SK-N-SH treated with all-trans-retinoic acid at 6 μM for 48 hours (cell line): ENCODE measurements around the gene COQ6.
"Not testable (repeated sequence)": the region's sequence is repeated elsewhere in the genome, so short reads cannot be mapped to it uniquely, and the experiment has no call there.

Experiments used
- ATAC-seq: fragments of 200-7000 bp; cut with Tn5 transposase; 3 replicates; pipeline ENCODE4 v1.9.1; 2020; ENCODE audit warnings: mild to moderate bottlenecking, moderate library complexity
- ARNTL ChIP-seq: fragments of 450-650 bp; formaldehyde crosslinking; IDR thresholded peaks from 2 replicates; pipeline ENCODE4 v1.5.0; 2020; ENCODE audit warnings: low read depth, mild to moderate bottlenecking, moderate library complexity, borderline replicate concordance
- CSDC2 ChIP-seq: fragments of 250-450 bp; sonication (Bioruptor Pico); IDR thresholded peaks from 2 replicates; pipeline ENCODE4 v1.5.0; 2020; ENCODE audit warnings: mild to moderate bottlenecking, moderate library complexity
- ESRRG ChIP-seq: fragments of 250-450 bp; sonication (Bioruptor Pico); IDR thresholded peaks from 2 replicates; pipeline ENCODE4 v1.6.1; 2021; ENCODE audit warnings: mild to moderate bottlenecking
- GLIS3 ChIP-seq: fragments of 250-450 bp; sonication (Bioruptor Pico); IDR thresholded peaks from 2 replicates; pipeline ENCODE4 v1.5.0; 2020; ENCODE audit warnings: mild to moderate bottlenecking, moderate library complexity
- ISL1 ChIP-seq: fragments of 250-450 bp; sonication (Bioruptor Pico); IDR thresholded peaks from 2 replicates; pipeline ENCODE4 v2.1.2; 2022; ENCODE audit warnings: mild to moderate bottlenecking, moderate library complexity
- OSR1 ChIP-seq: fragments of 250-450 bp; sonication (Bioruptor Pico); IDR thresholded peaks from 2 replicates; pipeline ENCODE4 v1.8.0; 2022; ENCODE audit warnings: moderate library complexity, mild to moderate bottlenecking, inconsistent platforms
- PPARA ChIP-seq: fragments of 250-450 bp; sonication (Bioruptor Pico); IDR thresholded peaks from 2 replicates; pipeline ENCODE4 v1.5.0; 2020; ENCODE audit warnings: mild to moderate bottlenecking, borderline replicate concordance
- RARB ChIP-seq: fragments of 250-450 bp; sonication (Bioruptor Pico); IDR thresholded peaks from 2 replicates; pipeline ENCODE4 v1.8.0; 2021; ENCODE audit warnings: mild to moderate bottlenecking, moderate library complexity
- SNAI2 ChIP-seq: fragments of 250-450 bp; sonication (Bioruptor Pico); IDR thresholded peaks from 2 replicates; pipeline ENCODE4 v1.5.0; 2020; ENCODE audit warnings: mild to moderate bottlenecking, moderate library complexity
- TCF4 ChIP-seq: fragments of 250-450 bp; sonication (Bioruptor Pico); IDR thresholded peaks from 2 replicates; pipeline ENCODE4 v1.8.0; 2021; ENCODE audit warnings: mild to moderate bottlenecking, moderate library complexity, borderline replicate concordance
- TOX ChIP-seq: fragments of 250-450 bp; sonication (Bioruptor Pico); IDR thresholded peaks from 2 replicates; pipeline ENCODE4 v1.8.0; 2021; ENCODE audit warnings: mild to moderate bottlenecking, moderate library complexity, borderline replicate concordance
- ZC3H10 ChIP-seq: fragments of 250-450 bp; sonication (Bioruptor Pico); IDR thresholded peaks from 2 replicates; pipeline ENCODE4 v1.5.1; 2021; ENCODE audit warnings: mild to moderate bottlenecking, moderate library complexity
- ZFP3 ChIP-seq: fragments of 250-450 bp; sonication (Bioruptor Pico); IDR thresholded peaks from 2 replicates; pipeline ENCODE4 v1.5.0; 2020; ENCODE audit warnings: mild to moderate bottlenecking, moderate library complexity
- ZNF565 ChIP-seq: fragments of 450-650 bp; formaldehyde crosslinking; conservative IDR thresholded peaks from 2 replicates; pipeline ENCODE4 v1.5.0; 2020; ENCODE audit warnings: low read depth, mild to moderate bottlenecking, moderate library complexity
- ZNF70 ChIP-seq: fragments of 450-650 bp; formaldehyde crosslinking; IDR thresholded peaks from 2 replicates; pipeline ENCODE4 v1.5.0; 2020; ENCODE audit warnings: mild to moderate bottlenecking, moderate library complexity
- TF ChIP-seq, protein P1 (sequence below): fragments of 250-450 bp; sonication (Bioruptor Pico); IDR thresholded peaks from 2 replicates; pipeline ENCODE4 v1.8.0; 2021; ENCODE audit warnings: low read depth, mild to moderate bottlenecking, moderate library complexity, borderline replicate concordance
- TF ChIP-seq, protein P2 (sequence below): fragments of 250-450 bp; sonication (Bioruptor Pico); IDR thresholded peaks from 2 replicates; pipeline ENCODE4 v1.5.0; 2020; ENCODE audit warnings: mild to moderate bottlenecking, moderate library complexity
- TF ChIP-seq, protein P3 (sequence below): fragments of 250-450 bp; sonication (Bioruptor Pico); IDR thresholded peaks from 2 replicates; pipeline ENCODE4 v1.5.1; 2021; ENCODE audit warnings: mild to moderate bottlenecking, moderate library complexity
- TF ChIP-seq, protein P4 (sequence below): fragments of 250-450 bp; sonication (Bioruptor Pico); IDR thresholded peaks from 2 replicates; pipeline ENCODE4 v1.5.1; 2020; ENCODE audit warnings: low read depth, mild to moderate bottlenecking, moderate library complexity

COQ6 gene

DNA sequence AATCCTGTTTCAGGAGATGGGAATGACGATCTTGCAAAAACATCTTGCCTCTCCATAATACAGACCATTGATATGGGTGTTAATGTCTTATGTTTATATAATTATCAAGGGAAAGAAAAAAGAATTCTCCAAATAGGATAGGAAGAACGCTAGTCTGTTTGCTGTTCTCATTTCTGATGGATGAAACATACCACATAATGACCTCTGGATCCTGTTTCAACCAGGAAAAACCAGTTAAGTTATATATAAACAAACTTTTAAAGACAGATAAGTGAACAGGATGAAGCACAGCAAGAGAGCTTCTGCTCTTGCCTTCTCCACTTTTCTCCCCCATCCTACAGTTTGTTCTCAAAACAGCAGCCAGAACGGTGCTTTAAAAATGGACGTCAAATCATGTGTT, 27.8 kb downstream of the COQ6 start (continued):
- TF ChIP-seq, protein P1, sequence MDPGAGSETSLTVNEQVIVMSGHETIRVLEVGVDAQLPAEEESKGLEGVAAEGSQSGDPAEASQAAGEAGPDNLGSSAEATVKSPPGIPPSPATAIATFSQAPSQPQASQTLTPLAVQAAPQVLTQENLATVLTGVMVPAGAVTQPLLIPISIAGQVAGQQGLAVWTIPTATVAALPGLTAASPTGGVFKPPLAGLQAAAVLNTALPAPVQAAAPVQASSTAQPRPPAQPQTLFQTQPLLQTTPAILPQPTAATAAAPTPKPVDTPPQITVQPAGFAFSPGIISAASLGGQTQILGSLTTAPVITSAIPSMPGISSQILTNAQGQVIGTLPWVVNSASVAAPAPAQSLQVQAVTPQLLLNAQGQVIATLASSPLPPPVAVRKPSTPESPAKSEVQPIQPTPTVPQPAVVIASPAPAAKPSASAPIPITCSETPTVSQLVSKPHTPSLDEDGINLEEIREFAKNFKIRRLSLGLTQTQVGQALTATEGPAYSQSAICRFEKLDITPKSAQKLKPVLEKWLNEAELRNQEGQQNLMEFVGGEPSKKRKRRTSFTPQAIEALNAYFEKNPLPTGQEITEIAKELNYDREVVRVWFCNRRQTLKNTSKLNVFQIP: no peak
- no peak for TF ChIP-seq GLIS3 (CRISPR knock-in tag)
- no peak for TF ChIP-seq OSR1 (CRISPR knock-in tag)
- TF ChIP-seq, protein P2, sequence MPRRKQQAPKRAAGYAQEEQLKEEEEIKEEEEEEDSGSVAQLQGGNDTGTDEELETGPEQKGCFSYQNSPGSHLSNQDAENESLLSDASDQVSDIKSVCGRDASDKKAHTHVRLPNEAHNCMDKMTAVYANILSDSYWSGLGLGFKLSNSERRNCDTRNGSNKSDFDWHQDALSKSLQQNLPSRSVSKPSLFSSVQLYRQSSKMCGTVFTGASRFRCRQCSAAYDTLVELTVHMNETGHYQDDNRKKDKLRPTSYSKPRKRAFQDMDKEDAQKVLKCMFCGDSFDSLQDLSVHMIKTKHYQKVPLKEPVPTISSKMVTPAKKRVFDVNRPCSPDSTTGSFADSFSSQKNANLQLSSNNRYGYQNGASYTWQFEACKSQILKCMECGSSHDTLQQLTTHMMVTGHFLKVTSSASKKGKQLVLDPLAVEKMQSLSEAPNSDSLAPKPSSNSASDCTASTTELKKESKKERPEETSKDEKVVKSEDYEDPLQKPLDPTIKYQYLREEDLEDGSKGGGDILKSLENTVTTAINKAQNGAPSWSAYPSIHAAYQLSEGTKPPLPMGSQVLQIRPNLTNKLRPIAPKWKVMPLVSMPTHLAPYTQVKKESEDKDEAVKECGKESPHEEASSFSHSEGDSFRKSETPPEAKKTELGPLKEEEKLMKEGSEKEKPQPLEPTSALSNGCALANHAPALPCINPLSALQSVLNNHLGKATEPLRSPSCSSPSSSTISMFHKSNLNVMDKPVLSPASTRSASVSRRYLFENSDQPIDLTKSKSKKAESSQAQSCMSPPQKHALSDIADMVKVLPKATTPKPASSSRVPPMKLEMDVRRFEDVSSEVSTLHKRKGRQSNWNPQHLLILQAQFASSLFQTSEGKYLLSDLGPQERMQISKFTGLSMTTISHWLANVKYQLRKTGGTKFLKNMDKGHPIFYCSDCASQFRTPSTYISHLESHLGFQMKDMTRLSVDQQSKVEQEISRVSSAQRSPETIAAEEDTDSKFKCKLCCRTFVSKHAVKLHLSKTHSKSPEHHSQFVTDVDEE (CRISPR knock-in tag): no peak
- TF ChIP-seq CSDC2 (CRISPR knock-in tag): no peak
- TF ChIP-seq ZC3H10 (CRISPR knock-in tag): no peak
- TF ChIP-seq ZNF70 (CRISPR knock-in tag): no peak

DNA sequence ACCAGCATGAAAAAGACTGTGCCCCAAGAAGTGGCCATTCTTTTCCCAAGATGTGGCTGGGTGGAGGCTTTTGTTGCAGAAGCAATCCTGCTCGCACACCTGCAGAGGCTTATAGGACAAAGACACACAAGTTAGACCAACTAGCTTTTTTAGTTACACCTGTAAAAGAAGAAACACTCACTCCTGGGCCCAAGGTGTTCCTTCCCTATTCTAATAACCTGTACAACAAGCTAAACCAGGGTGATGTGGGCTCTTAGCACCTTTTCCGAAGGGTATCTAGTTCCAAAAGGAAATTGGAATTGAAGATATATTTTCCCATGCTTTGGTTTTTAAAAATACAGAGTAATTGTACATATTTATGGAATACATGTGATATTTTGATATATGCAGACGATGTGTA, 38.0 kb downstream of the COQ6 start:
- TF ChIP-seq, protein P2 (CRISPR knock-in tag): no peak
- TF ChIP-seq ARNTL (CRISPR knock-in tag) (no peak), CSDC2 (CRISPR knock-in tag) (no peak), ZNF70 (CRISPR knock-in tag) (no peak), PPARA (CRISPR knock-in tag) (no peak), RARB (no peak), GLIS3 (CRISPR knock-in tag) (no peak), TOX (CRISPR knock-in tag) (no peak), ZC3H10 (CRISPR knock-in tag) (no peak), OSR1 (CRISPR knock-in tag) (no peak), ZNF565 (CRISPR knock-in tag) (no peak), SNAI2 (CRISPR knock-in tag) (no peak), ZFP3 (no peak)
- TF ChIP-seq, protein P3, sequence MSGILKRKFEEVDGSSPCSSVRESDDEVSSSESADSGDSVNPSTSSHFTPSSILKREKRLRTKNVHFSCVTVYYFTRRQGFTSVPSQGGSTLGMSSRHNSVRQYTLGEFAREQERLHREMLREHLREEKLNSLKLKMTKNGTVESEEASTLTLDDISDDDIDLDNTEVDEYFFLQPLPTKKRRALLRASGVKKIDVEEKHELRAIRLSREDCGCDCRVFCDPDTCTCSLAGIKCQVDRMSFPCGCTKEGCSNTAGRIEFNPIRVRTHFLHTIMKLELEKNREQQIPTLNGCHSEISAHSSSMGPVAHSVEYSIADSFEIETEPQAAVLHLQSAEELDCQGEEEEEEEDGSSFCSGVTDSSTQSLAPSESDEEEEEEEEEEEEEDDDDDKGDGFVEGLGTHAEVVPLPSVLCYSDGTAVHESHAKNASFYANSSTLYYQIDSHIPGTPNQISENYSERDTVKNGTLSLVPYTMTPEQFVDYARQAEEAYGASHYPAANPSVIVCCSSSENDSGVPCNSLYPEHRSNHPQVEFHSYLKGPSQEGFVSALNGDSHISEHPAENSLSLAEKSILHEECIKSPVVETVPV: no peak
- TF ChIP-seq, protein P1: no peak
- TF ChIP-seq, protein P4, sequence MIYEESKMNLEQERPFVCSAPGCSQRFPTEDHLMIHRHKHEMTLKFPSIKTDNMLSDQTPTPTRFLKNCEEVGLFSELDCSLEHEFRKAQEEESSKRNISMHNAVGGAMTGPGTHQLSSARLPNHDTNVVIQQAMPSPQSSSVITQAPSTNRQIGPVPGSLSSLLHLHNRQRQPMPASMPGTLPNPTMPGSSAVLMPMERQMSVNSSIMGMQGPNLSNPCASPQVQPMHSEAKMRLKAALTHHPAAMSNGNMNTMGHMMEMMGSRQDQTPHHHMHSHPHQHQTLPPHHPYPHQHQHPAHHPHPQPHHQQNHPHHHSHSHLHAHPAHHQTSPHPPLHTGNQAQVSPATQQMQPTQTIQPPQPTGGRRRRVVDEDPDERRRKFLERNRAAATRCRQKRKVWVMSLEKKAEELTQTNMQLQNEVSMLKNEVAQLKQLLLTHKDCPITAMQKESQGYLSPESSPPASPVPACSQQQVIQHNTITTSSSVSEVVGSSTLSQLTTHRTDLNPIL: no peak
- TF ChIP-seq, all 23 proteins: peak for 0
- no peak for ATAC-seq

DNA sequence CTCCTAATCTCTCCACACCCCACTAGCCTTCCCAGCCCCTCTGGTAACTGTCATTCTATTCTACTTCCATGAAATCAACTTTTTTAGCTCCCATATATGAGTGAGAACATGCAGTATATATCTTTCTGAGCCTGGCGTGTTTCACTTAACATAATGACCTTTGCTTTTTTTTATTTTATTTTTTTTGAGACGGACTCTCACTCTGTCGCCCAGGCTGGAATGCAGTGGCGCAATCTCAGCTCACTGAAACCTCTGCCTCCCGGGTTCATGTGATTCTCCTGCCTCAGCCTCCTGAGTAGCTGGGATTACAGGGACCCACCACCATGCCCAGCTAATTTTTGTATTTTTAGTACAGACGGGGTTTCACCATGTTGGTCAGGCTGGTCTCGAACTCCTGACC, 38.6 kb downstream of the COQ6 start:
- ATAC-seq: not testable (repeated sequence)

DNA sequence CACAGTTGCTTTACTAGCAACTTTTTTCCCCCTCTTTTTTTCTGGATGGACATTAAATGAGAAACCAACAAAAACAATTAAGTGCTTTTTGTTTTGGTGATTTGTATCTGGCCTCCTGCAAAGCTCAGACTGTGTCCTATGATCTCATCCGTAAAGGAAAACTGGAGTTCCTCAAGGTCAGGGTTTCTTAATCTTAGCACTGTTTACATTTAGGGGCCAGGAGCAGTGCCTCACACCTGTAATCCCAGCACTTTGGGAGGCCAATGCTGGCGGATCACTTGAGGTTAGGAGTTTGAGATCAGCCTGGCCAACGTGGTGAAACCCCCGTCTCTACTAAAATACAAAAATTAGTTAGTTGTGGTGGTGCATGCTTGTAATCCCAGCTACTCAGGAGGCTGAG, 41.0 kb downstream of the COQ6 start:
- no peak for ATAC-seq
- TF ChIP-seq ARNTL (CRISPR knock-in tag) (no peak), GLIS3 (CRISPR knock-in tag) (no peak), ISL1 (CRISPR knock-in tag) (no peak), ZNF70 (CRISPR knock-in tag) (no peak), TCF4 (CRISPR knock-in tag) (no peak), ESRRG (no peak), SNAI2 (CRISPR knock-in tag) (no peak), PPARA (CRISPR knock-in tag) (no peak)
- TF ChIP-seq, protein P4: no peak
- TF ChIP-seq, protein P1: no peak
